H1 (cell line): Measurements from ENCODE around the gene ARHGAP24. TPM values are rescaled to one million over a fixed set of nuclear protein-coding genes. Genes with fewer than 3 reads are reported as not detected.
A peak's percentile ranks its signal among the peaks of the same experiment; 100 is the strongest.

Experiments used
- CTCF ChIA-PET: fragments of 300-600 bp; sonication (Branson Sonifier 250); formaldehyde crosslinking; loops from one replicate; lab custom pipeline; 2021; ENCODE audit not compliant: partially characterized antibody; lab: Charles Lee
- POLR2A ChIA-PET: fragments of 300-600 bp; sonication (Branson Sonifier 250); formaldehyde crosslinking; loops from one replicate; lab custom pipeline; 2021; ENCODE audit warnings: inconsistent platforms; ENCODE audit not compliant: partially characterized antibody; lab: Charles Lee
- DNase-seq, 2 experiments: peaks; one replicate each; pipeline versions ENCODE4 v3.0.0 to v3.0.0-alpha.2; 2010 to 2022; ENCODE audit warnings: low spot score in 2 of 2, low read depth in 1 of 2, mixed read lengths in 1 of 2
- FAIRE-seq: peaks from 2 replicates; lab custom pipeline; 2011; peaks lifted over from hg19 to GRCh38; lab: Jason Lieb, UNC
- H2AFZ ChIP-seq: 2 replicates; pipeline ENCODE4 v1.8.1; 2012; ENCODE audit warnings: low read length, inconsistent platforms
- H2AK5ac ChIP-seq: 2 replicates; pipeline ENCODE4 v1.6.1; 2013; ENCODE audit warnings: low read depth, low read length
- H2BK120ac ChIP-seq: replicated peaks from 2 replicates; pipeline ENCODE3; 2013; ENCODE audit warnings: low read depth, low read length, inconsistent platforms
- H2BK12ac ChIP-seq: 2 replicates; pipeline ENCODE4 v1.6.1; 2013; ENCODE audit warnings: low read depth, low read length
- H2BK15ac ChIP-seq: 2 replicates; pipeline ENCODE4 v1.6.1; 2013; ENCODE audit warnings: low read length
- H2BK20ac ChIP-seq: 2 replicates; pipeline ENCODE4 v1.6.1; 2013; ENCODE audit warnings: low read length
- H2BK5ac ChIP-seq: 2 replicates; pipeline ENCODE4 v1.6.1; 2013; ENCODE audit warnings: low read depth, low read length
- H3K14ac ChIP-seq: 2 replicates; pipeline ENCODE4 v1.6.1; 2013; ENCODE audit warnings: inconsistent platforms; ENCODE audit not compliant: insufficient read length
- H3K18ac ChIP-seq: 2 replicates; pipeline ENCODE4 v1.6.1; 2013; ENCODE audit warnings: low read length; ENCODE audit errors: extremely low read depth
- H3K23ac ChIP-seq: 2 replicates; pipeline ENCODE4 v1.6.1; 2013; ENCODE audit warnings: inconsistent platforms; ENCODE audit not compliant: insufficient read length
- H3K23me2 ChIP-seq: 2 replicates; pipeline ENCODE4 v1.6.1; 2013; ENCODE audit warnings: low read depth, low read length
- H3K27ac ChIP-seq: 2 replicates; pipeline ENCODE4 v1.6.1; 2011; ENCODE audit warnings: low read depth, low read length, inconsistent platforms
- H3K27me3 ChIP-seq, 4 experiments: replicated peaks in 1 of 4; 1 replicate in 1 of 4; 2 replicates in 3 of 4; pipeline versions ENCODE4 v1.6.1 to v1.8.1; 2011 to 2013; ENCODE audit warnings: low read length in 3 of 4, mild to moderate bottlenecking in 3 of 4, inconsistent platforms in 2 of 4, mixed read lengths in 2 of 4, moderate library complexity in 1 of 4; ENCODE audit not compliant: control insufficient read depth in 3 of 4, insufficient read depth in 3 of 4; ENCODE audit errors: extremely low read depth in 1 of 4
- H3K36me3 ChIP-seq, 4 experiments: 2 replicates each; pipeline versions ENCODE4 v1.6.1 to v1.8.1; 2011 to 2013; ENCODE audit warnings: mild to moderate bottlenecking in 4 of 4, low read length in 3 of 4, moderate library complexity in 2 of 4, control low read depth in 1 of 4, inconsistent platforms in 1 of 4; ENCODE audit not compliant: insufficient read depth in 4 of 4, control insufficient read depth in 2 of 4
- H3K4ac ChIP-seq: replicated peaks from 2 replicates; pipeline ENCODE3; 2013; ENCODE audit warnings: low read length, low read depth, mixed read lengths, inconsistent platforms; ENCODE audit not compliant: insufficient read length
- H3K4me1 ChIP-seq, 4 experiments: replicated peaks in 1 of 4; 1 replicate in 1 of 4; 2 replicates in 3 of 4; pipeline versions ENCODE4 v1.6.1 to v1.8.1; 2011 to 2013; ENCODE audit warnings: low read length in 3 of 4, inconsistent platforms in 2 of 4, mixed read lengths in 1 of 4; ENCODE audit not compliant: insufficient read depth in 4 of 4, control insufficient read depth in 3 of 4
- H3K4me2 ChIP-seq, 2 experiments: 2 replicates each; pipeline versions ENCODE4 v1.6.1 to v1.8.1; 2011 to 2013; ENCODE audit warnings: low read depth in 2 of 2, low read length in 2 of 2, control low read depth in 1 of 2, inconsistent platforms in 1 of 2, mild to moderate bottlenecking in 1 of 2; ENCODE audit not compliant: insufficient read depth in 1 of 2
- H3K4me3 ChIP-seq, 4 experiments: fragments of 200-600, 300-600 bp in 1 of 4; sonication (generic), shearing (Covaris generic), sonication (Bioruptor Twin) in 1 of 4; 2 replicates each; pipeline versions ENCODE4 v1.5.1 to v1.8.1; 2011 to 2016; ENCODE audit warnings: low read length in 4 of 4, low read depth in 3 of 4, control low read depth in 2 of 4, inconsistent platforms in 2 of 4, mild to moderate bottlenecking in 2 of 4, mixed read lengths in 1 of 4, moderate library complexity in 1 of 4; ENCODE audit not compliant: insufficient read depth in 2 of 4; ENCODE audit errors: extremely low read depth in 1 of 4
- H3K56ac ChIP-seq: replicated peaks from 2 replicates; pipeline ENCODE3; 2013; ENCODE audit warnings: low read depth, mild to moderate bottlenecking, mixed read lengths, low read length, inconsistent platforms; ENCODE audit not compliant: insufficient read length
- H3K79me1 ChIP-seq: 2 replicates; pipeline ENCODE4 v1.6.1; 2013; ENCODE audit warnings: low read depth, low read length, control low read depth
- H3K79me2 ChIP-seq, 2 experiments: 2 replicates each; pipeline versions ENCODE4 v1.6.1 to v1.8.1; 2012 to 2013; ENCODE audit warnings: low read length in 2 of 2, mild to moderate bottlenecking in 2 of 2, inconsistent platforms in 1 of 2; ENCODE audit not compliant: insufficient read depth in 2 of 2, control insufficient read depth in 1 of 2
- H3K9ac ChIP-seq, 4 experiments: replicated peaks in 1 of 4; 1 replicate in 1 of 4; 2 replicates in 3 of 4; pipeline versions ENCODE4 v1.6.1 to v1.8.1; 2011 to 2013; ENCODE audit warnings: low read depth in 3 of 4, low read length in 3 of 4, control low read depth in 2 of 4, mild to moderate bottlenecking in 2 of 4, moderate library complexity in 2 of 4, inconsistent platforms in 1 of 4; ENCODE audit errors: extremely low read depth in 1 of 4
- H3K9me3 ChIP-seq, 2 experiments: 2 replicates each; pipeline versions ENCODE4 v1.6.1 to v1.8.1; 2012 to 2013; ENCODE audit warnings: mild to moderate bottlenecking in 2 of 2, moderate library complexity in 2 of 2, control low read depth in 1 of 2, inconsistent platforms in 1 of 2, low read depth in 1 of 2, low read length in 1 of 2, mixed read lengths in 1 of 2; ENCODE audit not compliant: insufficient read depth in 2 of 2
- H4K20me1 ChIP-seq, 2 experiments: replicated peaks in 1 of 2; 2 replicates each; pipeline versions ENCODE3 to v1.8.1; 2011 to 2013; ENCODE audit warnings: inconsistent platforms in 2 of 2, low read length in 2 of 2, mild to moderate bottlenecking in 1 of 2; ENCODE audit not compliant: insufficient read depth in 2 of 2, control insufficient read depth in 1 of 2
- H4K5ac ChIP-seq: 2 replicates; pipeline ENCODE4 v1.6.1; 2013; ENCODE audit warnings: low read length, low read depth, mixed read lengths, inconsistent platforms; ENCODE audit not compliant: insufficient read length
- H4K8ac ChIP-seq: 2 replicates; pipeline ENCODE4 v1.8.0; 2013; ENCODE audit warnings: mild to moderate bottlenecking, moderate library complexity, low read length, inconsistent platforms; ENCODE audit not compliant: insufficient read depth; ENCODE audit errors: extremely low read depth
- H4K91ac ChIP-seq: replicated peaks from 2 replicates; pipeline ENCODE3; 2013; ENCODE audit warnings: low read length, mixed read lengths, inconsistent platforms; ENCODE audit not compliant: insufficient read length
- CHD2 ChIP-seq: IDR thresholded peaks from 2 replicates; pipeline ENCODE4 v1.6.1; 2012; ENCODE audit warnings: low read length, improper control_type of control experiment
- EP300 ChIP-seq, 2 experiments: IDR thresholded peaks; 1 replicate in 1 of 2; 2 replicates in 1 of 2; pipeline ENCODE4 v1.6.1; 2011 to 2012; ENCODE audit warnings: low read depth in 2 of 2, low read length in 2 of 2, mild to moderate bottlenecking in 2 of 2, borderline replicate concordance in 1 of 2, inconsistent platforms in 1 of 2, moderate library complexity in 1 of 2
- KDM4A ChIP-seq: IDR thresholded peaks from one replicate; pipeline ENCODE4 v1.7.1; 2012; ENCODE audit warnings: low read depth, mild to moderate bottlenecking, moderate library complexity, low read length, inconsistent platforms; ENCODE audit not compliant: severe bottlenecking
- MAFK ChIP-seq: IDR thresholded peaks from 2 replicates; pipeline ENCODE4 v1.6.1; 2012; ENCODE audit warnings: low read depth, mild to moderate bottlenecking, improper control_type of control experiment, low read length
- MAX ChIP-seq: IDR thresholded peaks from 2 replicates; pipeline ENCODE4 v1.6.1; 2012; ENCODE audit warnings: inconsistent platforms
- POLR2AphosphoS5 ChIP-seq: IDR thresholded peaks from 2 replicates; pipeline ENCODE4 v1.6.1; 2011; ENCODE audit warnings: low read depth, low read length
- TBP ChIP-seq: IDR thresholded peaks from 2 replicates; pipeline ENCODE4 v1.6.1; 2011; ENCODE audit warnings: low read depth, low read length, improper control_type of control experiment
- WGBS, 2 experiments: shearing (Covaris generic) in 1 of 2; methylation state at CpG; one replicate each; pipeline versions ENCODE4 v1.1.6 to v1.1.7; 2013 to 2015; ENCODE audit warnings: low lambda C conversion rate in 2 of 2, mixed read lengths in 2 of 2, inconsistent platforms in 1 of 2, low coverage in 1 of 2, missing lambda C conversion rate in 1 of 2; ENCODE audit not compliant: insufficient replicate concordance in 2 of 2, insufficient coverage in 1 of 2, insufficient read length in 1 of 2; ENCODE audit errors: extremely low coverage in 1 of 2, missing lambda C conversion rate in 1 of 2; 5-methylcytosine and 5-hydroxymethylcytosine counted together
- polyA plus RNA-seq, 7 experiments: library from polyadenylated mRNA; depleted of rRNA in 3 of 7; stranded (reverse) in 5 of 7; unstranded in 2 of 7; fragments of >200 nt in 5 of 7; fragments of 200-250 nt in 2 of 7; gene quantifications; 1 replicate in 5 of 7; 2 replicates in 1 of 7; 4 replicates in 1 of 7; pipeline versions ENCODE4 v1.2.1 to v1.2.3, GENCODE V29; 2011 to 2013; ENCODE audit warnings: missing spikeins in 2 of 7, mixed read lengths in 2 of 7
- total RNA-seq: library from RNA; stranded (reverse); fragmentation: NEBNext Ultra II Directional; extraction: Animal tissue kit (Norgen Biotek cat#: 25700); gene quantifications from 2 replicates; pipeline ENCODE4 v1.2.1, GENCODE V29; 2021

ARHGAP24 gene
- total and polyA plus RNA-seq, 2 of the 8 experiments (the other 6 are each of a cell fraction or from before 2014, with no cell fraction given), result 0.08 to 0.50 TPM

GRCh38 chr4:85430226-85430625 lies 44.7 kb upstream of the ARHGAP24 start:
- Histone ChIP-seq H3K4me1 (peaks cover 0 to 3% (median 0%) of the 10 kb centered on the region in 4 experiments; a peak in 1 of 7 replicates), H3K14ac (no peak overlapping the region), H3K27ac (no peak overlapping the region), H3K23me2 (no peaks in the 10 kb centered on the region), H2BK120ac (no peak overlapping the region), H3K79me2 (no peaks in the 10 kb centered on the region), H2BK12ac (no peak overlapping the region), H3K36me3 (no peaks in the 10 kb centered on the region), H3K23ac (no peak overlapping the region), H4K20me1 (no peaks in the 10 kb centered on the region), H3K4me2 (no peak overlapping the region), H4K8ac (peak overlapping the region; percentile 25; the same call in 1 of the 2 replicates), H2AK5ac (no peak overlapping the region), H2BK20ac (no peak overlapping the region), H2BK5ac (no peak overlapping the region), H3K9me3 (no peaks in the 10 kb centered on the region), H3K56ac (no peak overlapping the region), H3K27me3 (no peaks in the 10 kb centered on the region), H3K4ac (no peak overlapping the region), H3K18ac (no peak overlapping the region), H2BK15ac (no peak overlapping the region), H3K4me3 (no peak overlapping the region), H2AFZ (no peak overlapping the region), H4K91ac (no peak overlapping the region), H3K9ac (no peak overlapping the region), H4K5ac (no peak overlapping the region), H3K79me1 (no peaks in the 10 kb centered on the region)
- CTCF ChIA-PET, result interaction anchor here (1.1 kb wide), 1 partner anchor 12 kb away, joined by 4 read pairs; no protein-coding TSS in a partner anchor
- DNase-seq, result no peak
- FAIRE-seq, result no peak
- TF ChIP-seq POLR2AphosphoS5 (no peak), CHD2 (no peak), EP300 (IDR thresholded peaks at IDR 0.05; ENCODE audit: borderline replicate concordance in 1 of 2, low read depth in 2 of 2, low read length in 2 of 2) (no peak), KDM4A (no peak), MAFK (no peak), MAX (no peak), TBP (no peak)
- 97% methylated on average over 3 of the region's 3 CpGs; no CpG with 5 or more reads in 1 of the 2 experiments for WGBS, 2 experiments
- POLR2A ChIA-PET, result no interaction called here
